Hindlimb muscle (tissue), 1 donor: ENCODE results near the gene MMEL1. TPM values are rescaled to one million over a fixed set of nuclear protein-coding genes. Genes with fewer than 3 reads are reported as not detected.
A peak's percentile ranks its signal among the peaks of the same experiment; 100 is the strongest.
"Not testable (repeated sequence)": the region's sequence is repeated elsewhere in the genome, so short reads cannot be mapped to it uniquely, and the experiment has no call there.

Experiments used
- DNase-seq: peaks from one replicate; pipeline ENCODE4 v3.0.0-alpha.2; 2013
- polyA plus RNA-seq: library from polyadenylated mRNA; unstranded; fragments of 120-200 nt; gene quantifications from one replicate; pipeline ENCODE4 v1.2.1, GENCODE V29; 2013; ENCODE audit not compliant: insufficient read length

The MMEL1 gene
- polyA plus RNA-seq, 1 donor, result 0.59 TPM

- DNase-seq, result no peak
These were observed 42.3 kb downstream of the MMEL1 start for GRCh38 chr1:2590233-2591141.

- DNase-seq, result no peak
These were observed 43.2 kb downstream of the MMEL1 start for GRCh38 chr1:2589431-2590232.

- no peak for DNase-seq
These were observed 44.0 kb downstream of the MMEL1 start for GRCh38 chr1:2588661-2589430.

GRCh38 chr1:2587860-2588571 is 44.8 kb downstream of the MMEL1 start:
- no peak for DNase-seq

- peak; percentile 43 for DNase-seq
These were observed 45.6 kb downstream of the MMEL1 start for GRCh38 chr1:2587071-2587859.

GRCh38 chr1:2586154-2587070 is 46.4 kb downstream of the MMEL1 start, which contains the start of gene PRXL2B:
TSS of gene PRXL2B (plus strand) at chr1:2586777. CDS start at chr1:2586886, 109 bp downstream.
- DNase-seq, result peak; percentile 99

- DNase-seq, result peak; percentile 53
These were observed 47.3 kb downstream of the MMEL1 start for GRCh38 chr1:2585318-2586092.

- no peak for DNase-seq
These were observed 48.0 kb downstream of the MMEL1 start for GRCh38 chr1:2584686-2585317.

- no peak for DNase-seq
These were observed 48.9 kb downstream of the MMEL1 start for GRCh38 chr1:2583871-2584351.

GRCh38 chr1:2583331-2583791 is 49.5 kb downstream of the MMEL1 start:
- DNase-seq, result no peak

- no peak for DNase-seq
These were observed 50.4 kb downstream of the MMEL1 start for GRCh38 chr1:2582391-2582790.

GRCh38 chr1:2580691-2581090 is 52.1 kb downstream of the MMEL1 start:
- no peak for DNase-seq

GRCh38 chr1:2578758-2579118 is 54.1 kb downstream of the MMEL1 start:
- DNase-seq, result no peak

GRCh38 chr1:2577565-2578075 is 55.2 kb downstream of the MMEL1 start:
- not testable (repeated sequence) for DNase-seq

- DNase-seq, result no peak
These were observed 56.8 kb downstream of the MMEL1 start for GRCh38 chr1:2575801-2576663.

GRCh38 chr1:2574350-2574749 is 58.5 kb downstream of the MMEL1 start:
- DNase-seq, result no peak

- DNase-seq, result no peak
These were observed 59.4 kb downstream of the MMEL1 start for GRCh38 chr1:2573250-2573920.
